Parathyroid adenoma (tissue), 2 donors: ENCODE results near the gene PRRT1.
A peak's percentile ranks its signal among the peaks of the same experiment; 100 is the strongest.
"Not testable (repeated sequence)": the region's sequence is repeated elsewhere in the genome, so short reads cannot be mapped to it uniquely, and the experiment has no call there.

Experiments
- H2AFZ ChIP-seq: fragments of 300-600 bp; sonication (generic); one replicate; pipeline ENCODE4 v1.7.0; 2017; ENCODE audit warnings: antibody characterized with exemption, mild to moderate bottlenecking
- H3K27ac ChIP-seq: fragments of 300-600 bp; sonication (generic); one replicate; pipeline ENCODE4 v1.7.0; 2017
- H3K27me3 ChIP-seq: fragments of 300-600 bp; sonication (generic); one replicate; pipeline ENCODE4 v1.7.0; 2017; ENCODE audit warnings: low read length; ENCODE audit not compliant: control insufficient read depth, insufficient read depth
- H3K36me3 ChIP-seq: fragments of 300-600 bp; sonication (generic); one replicate; pipeline ENCODE4 v1.7.0; 2017; ENCODE audit warnings: low read length; ENCODE audit not compliant: control insufficient read depth, insufficient read depth
- H3K4me1 ChIP-seq: fragments of 300-600 bp; sonication (generic); one replicate; pipeline ENCODE4 v1.7.0; 2017; ENCODE audit warnings: control low read depth
- H3K4me2 ChIP-seq: fragments of 300-600 bp; sonication (generic); one replicate; pipeline ENCODE4 v1.7.0; 2017; ENCODE audit warnings: low read length
- H3K4me3 ChIP-seq: fragments of 300-600 bp; sonication (generic); one replicate; pipeline ENCODE4 v1.7.0; 2017; ENCODE audit warnings: low read depth, low read length
- H3K79me2 ChIP-seq: fragments of 300-600 bp; sonication (generic); one replicate; pipeline ENCODE4 v1.7.0; 2017; ENCODE audit warnings: control low read depth
- H3K9ac ChIP-seq: fragments of 300-600 bp; sonication (generic); one replicate; pipeline ENCODE4 v1.7.0; 2017; ENCODE audit warnings: mild to moderate bottlenecking
- H3K9me3 ChIP-seq: fragments of 300-600 bp; sonication (generic); one replicate; pipeline ENCODE4 v1.7.0; 2017; ENCODE audit warnings: low read length; ENCODE audit not compliant: control insufficient read depth
- TF ChIP-seq, protein P1 (sequence below): fragments of 300-600 bp; sonication (generic); IDR thresholded peaks from one replicate; pipeline ENCODE4 v1.7.0; 2017; ENCODE audit warnings: antibody characterized with exemption, mild to moderate bottlenecking
- donor health status: primary hyperparathyroidism.

Gene PRRT1

DNA sequence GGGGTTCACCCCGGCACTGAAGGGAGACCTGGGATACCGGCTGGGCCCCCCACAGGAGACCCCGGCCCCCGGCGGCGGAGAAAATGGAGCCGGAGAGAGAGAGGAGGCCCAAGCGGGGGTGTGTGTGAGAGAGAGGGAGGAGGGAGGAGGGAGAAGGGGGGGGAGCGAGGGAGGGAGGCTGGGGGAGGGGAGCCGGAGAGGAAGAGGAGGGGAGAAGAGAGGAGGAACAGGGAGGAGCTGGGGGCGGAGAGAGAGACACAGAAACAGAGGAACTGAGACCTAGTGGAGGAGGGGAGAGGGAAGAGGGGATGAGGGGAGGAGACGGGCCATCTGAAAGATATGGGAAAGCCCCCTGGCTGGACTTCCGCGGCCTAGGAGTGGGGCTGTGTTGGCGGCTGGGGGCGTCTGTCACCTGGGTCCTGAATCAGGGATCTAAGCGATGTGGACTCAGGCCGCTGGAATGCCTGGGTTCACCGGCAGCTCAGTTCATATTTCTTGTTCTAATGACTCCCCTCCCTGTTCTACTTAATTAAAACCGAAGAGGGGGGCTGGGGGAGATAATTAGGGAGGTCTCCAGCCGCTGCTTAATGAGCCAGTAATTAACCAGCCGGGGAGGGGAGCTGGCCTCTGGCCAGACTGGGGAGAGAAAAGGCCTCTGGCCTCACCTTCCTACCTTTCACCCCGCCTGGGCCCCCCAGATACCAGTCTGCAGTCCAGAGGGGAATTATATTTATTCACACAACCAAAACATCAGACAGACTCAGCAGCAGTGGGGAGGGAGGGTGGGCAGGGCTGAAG, 38.5 kb upstream of the PRRT1 start, which contains the start of gene PBX2:
Gene PBX2, minus strand, starts transcription at position 149 of the 798 bp plus-strand sequence. CDS start 287 bp downstream, outside the sequence.
- Histone ChIP-seq H3K9me3 (no peaks in the 10 kb centered on the region), H3K4me3 (peak within 1 kb of the TSS; percentile 72), H3K27ac (peak within 1 kb of the TSS; percentile 85), H3K79me2 (peaks cover 4% of the 10 kb centered on the region), H3K36me3 (no peaks in the 10 kb centered on the region), H3K9ac (peak within 1 kb of the TSS; percentile 42), H3K4me2 (peak within 1 kb of the TSS; percentile 84), H3K4me1 (peaks cover 7% of the 10 kb centered on the region), H2AFZ (peak within 1 kb of the TSS; percentile 70), H3K27me3 (no peaks in the 10 kb centered on the region)
- TF ChIP-seq, protein P1, sequence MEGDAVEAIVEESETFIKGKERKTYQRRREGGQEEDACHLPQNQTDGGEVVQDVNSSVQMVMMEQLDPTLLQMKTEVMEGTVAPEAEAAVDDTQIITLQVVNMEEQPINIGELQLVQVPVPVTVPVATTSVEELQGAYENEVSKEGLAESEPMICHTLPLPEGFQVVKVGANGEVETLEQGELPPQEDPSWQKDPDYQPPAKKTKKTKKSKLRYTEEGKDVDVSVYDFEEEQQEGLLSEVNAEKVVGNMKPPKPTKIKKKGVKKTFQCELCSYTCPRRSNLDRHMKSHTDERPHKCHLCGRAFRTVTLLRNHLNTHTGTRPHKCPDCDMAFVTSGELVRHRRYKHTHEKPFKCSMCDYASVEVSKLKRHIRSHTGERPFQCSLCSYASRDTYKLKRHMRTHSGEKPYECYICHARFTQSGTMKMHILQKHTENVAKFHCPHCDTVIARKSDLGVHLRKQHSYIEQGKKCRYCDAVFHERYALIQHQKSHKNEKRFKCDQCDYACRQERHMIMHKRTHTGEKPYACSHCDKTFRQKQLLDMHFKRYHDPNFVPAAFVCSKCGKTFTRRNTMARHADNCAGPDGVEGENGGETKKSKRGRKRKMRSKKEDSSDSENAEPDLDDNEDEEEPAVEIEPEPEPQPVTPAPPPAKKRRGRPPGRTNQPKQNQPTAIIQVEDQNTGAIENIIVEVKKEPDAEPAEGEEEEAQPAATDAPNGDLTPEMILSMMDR: no peak

DNA sequence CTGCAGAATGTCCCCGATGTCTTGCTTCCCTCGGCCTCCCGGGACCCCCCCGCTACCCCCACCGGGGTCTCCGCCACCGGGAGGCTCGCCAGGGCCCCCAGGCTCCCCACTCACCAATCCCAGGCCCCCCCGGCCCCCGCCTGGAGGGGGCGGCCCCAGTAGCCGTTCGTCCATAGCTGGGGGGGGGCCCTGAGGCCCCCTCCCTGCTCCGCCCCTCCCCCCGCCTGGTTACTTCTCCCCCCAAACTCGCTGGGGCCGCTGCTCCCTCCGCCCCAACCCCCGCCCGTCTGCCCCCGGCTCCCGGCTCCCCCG, 38.0 kb upstream of the PRRT1 start:
- Histone ChIP-seq H2AFZ (peak overlapping the region; percentile 70), H3K27me3 (no peaks in the 10 kb centered on the region), H3K4me3 (peak overlapping the region; percentile 72), H3K79me2 (peaks cover 4% of the 10 kb centered on the region), H3K27ac (peak overlapping the region; percentile 85), H3K4me1 (peaks cover 7% of the 10 kb centered on the region), H3K9me3 (no peaks in the 10 kb centered on the region), H3K9ac (peak overlapping the region; percentile 42), H3K4me2 (peak overlapping the region; percentile 84), H3K36me3 (no peaks in the 10 kb centered on the region)
- TF ChIP-seq, protein P1: no peak

DNA sequence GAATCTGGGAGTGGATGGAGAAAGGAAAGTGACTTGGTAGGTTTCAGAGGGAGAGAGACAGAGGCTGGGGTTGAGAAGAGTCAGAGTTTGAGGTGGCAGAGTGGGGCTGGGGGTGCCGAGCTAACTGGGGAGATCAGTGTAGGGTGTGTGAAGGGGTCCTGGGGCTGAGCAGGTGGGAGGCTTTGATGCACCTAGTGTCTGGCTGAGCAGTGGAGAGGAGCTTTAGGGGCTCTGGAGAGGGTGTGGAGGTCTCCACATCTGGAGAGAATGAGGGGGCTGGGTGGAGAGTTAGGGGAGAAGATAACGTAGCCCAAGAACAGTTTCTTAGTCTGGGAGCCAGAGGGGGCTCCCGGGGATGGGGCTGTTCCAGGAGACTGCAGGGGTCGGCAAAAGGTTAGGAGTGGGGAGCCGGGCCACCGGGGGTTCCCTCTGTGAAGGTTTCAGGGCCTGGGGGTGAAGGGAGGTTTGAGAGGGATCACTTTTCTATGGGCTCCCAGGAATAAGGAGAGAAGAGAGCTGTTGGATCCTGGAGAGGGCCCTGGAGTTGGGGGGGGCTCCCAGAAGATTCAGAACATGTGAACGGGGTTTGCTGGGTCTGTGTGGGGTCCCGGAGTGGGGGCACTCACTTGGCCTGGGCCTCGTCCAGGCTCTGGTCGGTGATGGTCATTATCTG, 37.5 kb upstream of the PRRT1 start:
- Histone ChIP-seq H3K79me2 (peaks cover 4% of the 10 kb centered on the region), H3K4me3 (peak overlapping the region; percentile 72), H3K4me1 (peaks cover 7% of the 10 kb centered on the region), H3K4me2 (peak overlapping the region; percentile 84), H3K9ac (peak overlapping the region; percentile 42), H3K27me3 (no peaks in the 10 kb centered on the region), H3K36me3 (no peaks in the 10 kb centered on the region), H3K27ac (peak overlapping the region; percentile 85), H2AFZ (peak overlapping the region; percentile 70), H3K9me3 (no peaks in the 10 kb centered on the region)
- TF ChIP-seq, protein P1: no peak

DNA sequence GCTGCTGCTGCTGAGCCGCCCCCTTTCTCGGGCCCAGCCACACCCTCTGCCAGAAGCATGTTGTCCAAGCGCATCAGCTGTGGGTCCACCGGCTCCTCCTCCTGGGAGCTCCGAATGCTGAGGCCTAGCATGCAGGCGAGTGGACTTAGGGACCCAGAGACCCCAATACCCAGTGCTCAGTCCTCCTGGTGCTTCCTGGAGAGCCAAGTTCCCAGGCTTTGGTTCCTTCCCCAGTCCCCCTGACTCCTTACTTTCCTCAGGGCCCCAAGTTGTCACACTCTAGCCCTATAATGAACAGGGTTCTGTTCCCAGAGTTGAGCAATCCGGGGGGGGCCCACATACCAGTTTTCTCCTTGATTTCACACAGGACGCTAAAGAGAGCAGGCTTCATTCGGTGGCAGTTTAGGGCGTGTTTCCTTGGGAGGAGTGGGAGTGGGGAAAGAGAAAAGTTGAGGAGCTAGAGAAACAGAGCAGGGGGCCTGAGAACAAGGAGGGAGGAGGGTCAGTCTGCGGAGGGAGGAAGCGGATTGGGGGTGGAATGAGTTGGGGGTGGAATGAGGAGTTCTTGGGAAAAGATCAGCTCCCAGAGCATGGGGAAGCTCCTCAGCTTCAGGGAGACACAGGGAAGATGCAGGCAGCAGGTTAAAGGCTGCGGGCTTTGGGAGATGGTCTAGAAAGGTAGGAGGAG, 36.8 kb upstream of the PRRT1 start:
- peaks cover 7% of the 10 kb centered on the region for H3K4me1 ChIP-seq

DNA sequence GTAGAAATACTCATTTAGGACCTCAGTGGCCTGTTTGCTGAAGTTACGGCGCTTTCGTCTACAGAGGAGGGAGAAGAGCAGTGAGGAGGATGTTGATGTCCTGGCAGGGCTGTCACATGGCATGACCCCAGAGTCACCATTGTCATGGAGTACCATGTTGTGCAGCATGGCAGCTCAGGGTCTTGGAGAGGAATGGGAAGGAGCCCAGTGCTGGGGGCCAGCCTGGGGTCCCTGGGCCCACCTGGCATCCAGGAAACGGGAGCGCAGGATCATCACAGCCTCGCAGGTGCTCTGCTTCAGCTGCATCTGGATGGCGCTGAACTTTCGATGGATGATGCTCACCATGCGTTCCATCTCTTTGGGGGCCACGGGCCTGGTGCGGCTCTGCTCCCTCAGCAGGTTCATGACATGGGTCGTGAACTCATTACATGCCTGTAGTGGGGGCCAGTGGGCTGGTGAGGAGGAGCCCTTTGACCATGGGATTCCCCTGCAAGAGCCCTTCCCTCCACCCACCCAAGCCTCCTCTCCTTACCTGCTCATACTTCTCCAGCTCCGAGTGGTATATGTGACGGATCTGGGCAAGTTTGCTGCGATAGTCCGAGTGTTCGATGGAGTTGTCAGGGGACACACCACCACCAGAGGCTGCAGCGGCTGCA, 36.1 kb upstream of the PRRT1 start:
- not testable (repeated sequence) for H3K36me3 ChIP-seq, H3K9ac ChIP-seq
- H3K27ac ChIP-seq: peak overlapping the region; percentile 85

More for the DNA sequence above, 36.8 kb upstream of the PRRT1 start:
- Histone ChIP-seq H2AFZ (no peak overlapping the region), H3K79me2 (peaks cover 4% of the 10 kb centered on the region), H3K27ac (peak overlapping the region; percentile 85), H3K27me3 (no peaks in the 10 kb centered on the region), H3K9ac (peak overlapping the region; percentile 42), H3K9me3 (no peaks in the 10 kb centered on the region), H3K4me2 (peak overlapping the region; percentile 84), H3K36me3 (no peaks in the 10 kb centered on the region), H3K4me3 (peak overlapping the region; percentile 72)
- TF ChIP-seq, protein P1: no peak

More for the DNA sequence above, 36.1 kb upstream of the PRRT1 start:
- H3K4me2 ChIP-seq, H2AFZ ChIP-seq, H3K79me2 ChIP-seq, H3K9me3 ChIP-seq, H3K4me3 ChIP-seq, H3K4me1 ChIP-seq, H3K27me3 ChIP-seq: not testable (repeated sequence)
